NCI-H1417 (cell line): ENCODE data around the gene SLC41A1.

ENCODE experiments used
- DNase-seq, 3 experiments: peaks; one replicate each; lab custom pipeline; 2025; lab: John Stamatoyannopoulos, UW

SLC41A1 gene

DNA sequence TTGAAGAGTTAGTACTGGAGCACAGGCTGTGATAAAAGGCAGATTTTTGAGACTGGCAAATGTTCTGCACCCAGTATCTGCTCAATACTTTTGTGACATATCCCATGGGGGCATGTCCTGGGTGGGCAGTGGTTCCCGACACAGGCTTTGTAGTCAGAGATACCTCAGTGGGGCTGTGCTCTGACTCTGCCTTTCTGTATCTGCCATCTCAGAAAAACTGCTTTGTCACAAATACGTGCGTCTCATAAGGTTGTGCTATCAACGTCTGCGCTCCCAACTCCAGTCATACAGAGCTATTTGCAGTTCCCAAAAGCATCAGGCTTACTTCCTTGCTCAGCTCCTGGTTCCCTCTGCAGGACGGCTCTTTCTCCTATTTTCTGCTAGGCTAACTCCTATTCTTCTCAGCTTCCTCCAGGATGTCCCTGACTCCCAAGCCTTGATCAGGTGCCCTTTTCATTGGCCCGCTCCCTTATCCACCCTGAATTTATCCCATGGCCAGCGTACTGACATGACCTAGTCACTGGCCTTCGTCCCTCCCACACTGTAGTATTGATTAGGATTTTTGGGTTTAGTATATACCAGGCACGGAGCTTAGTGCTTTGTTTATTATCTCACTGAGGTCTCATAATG lies 25.6 kb downstream of the SLC41A1 start:
- no peak for DNase-seq

DNA sequence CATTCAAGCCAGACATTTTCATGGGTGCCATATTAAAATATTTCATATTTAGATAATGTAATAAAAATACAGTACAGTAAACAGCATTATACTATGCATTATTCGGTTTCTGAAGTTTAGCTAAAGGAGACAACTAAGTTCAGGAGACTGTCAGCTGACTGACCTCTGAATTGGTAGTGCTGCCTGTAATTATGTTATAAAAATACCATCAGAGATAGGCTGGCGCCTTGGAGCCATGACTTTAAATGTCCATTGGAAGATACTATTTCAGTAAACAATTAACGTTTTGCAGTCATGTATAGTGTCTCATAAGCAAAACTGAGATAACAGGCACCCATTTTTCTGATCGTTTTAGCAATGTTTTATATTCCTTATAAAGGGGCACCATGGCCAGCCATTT lies 26.4 kb downstream of the SLC41A1 start:
- no peak for DNase-seq

DNA sequence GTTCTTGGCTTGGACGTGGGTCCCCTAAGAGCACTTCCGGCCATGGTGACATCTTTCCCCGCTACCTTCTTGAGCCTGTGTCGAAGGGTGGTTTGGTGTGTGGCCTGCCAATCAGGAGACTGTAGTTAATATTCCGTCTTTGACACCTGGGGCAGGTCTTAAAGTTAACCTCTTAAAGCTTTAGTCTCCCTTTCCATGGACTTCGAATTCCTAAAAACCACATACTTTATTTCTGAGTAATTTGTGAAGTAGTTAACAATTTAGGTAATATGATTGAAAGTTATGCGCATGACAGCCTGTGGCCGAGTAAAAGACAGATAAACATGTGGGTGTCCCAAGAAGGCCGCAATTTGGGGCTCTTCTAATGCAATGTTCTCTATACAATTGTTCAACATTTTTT lies 27.6 kb downstream of the SLC41A1 start:
- no peak for DNase-seq

DNA sequence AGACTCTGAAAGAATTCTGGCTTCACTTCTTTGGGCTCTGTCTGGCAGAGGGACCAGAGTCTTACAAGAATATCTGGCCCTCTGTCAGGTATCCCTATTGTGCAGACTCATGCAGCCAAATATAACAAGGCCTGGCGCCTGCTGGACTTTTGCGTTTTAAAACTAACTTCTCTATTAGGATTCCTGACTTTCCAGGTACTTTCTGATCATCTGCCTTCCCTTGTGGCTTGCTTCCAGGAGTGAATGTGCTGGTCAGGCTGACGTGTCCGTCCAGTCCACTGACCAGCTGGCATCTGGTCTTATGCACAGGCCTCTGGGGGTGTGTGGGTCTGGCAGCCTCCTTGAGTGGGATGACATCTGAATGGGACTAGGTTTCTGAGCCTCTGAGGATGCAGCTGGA lies 29.1 kb downstream of the SLC41A1 start:
- no peak for DNase-seq

DNA sequence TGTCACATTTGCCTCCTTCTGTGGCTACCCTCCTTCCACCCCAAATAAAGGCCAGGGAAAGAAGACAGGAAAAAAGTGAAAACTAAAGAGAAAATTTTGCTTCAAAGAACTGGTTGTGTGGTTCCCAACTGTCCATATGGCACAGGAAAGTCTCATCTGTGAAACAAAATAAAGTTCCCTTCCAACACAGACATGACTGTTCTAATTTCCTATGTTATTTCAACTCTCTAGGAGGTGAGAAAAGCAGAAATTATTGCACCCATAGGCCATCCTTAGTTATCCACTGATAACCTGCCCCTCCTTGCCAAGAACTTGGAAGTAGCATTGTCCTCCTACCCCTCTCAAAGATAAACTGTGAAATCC lies 29.6 kb downstream of the SLC41A1 start:
- DNase-seq, result no peak

DNA sequence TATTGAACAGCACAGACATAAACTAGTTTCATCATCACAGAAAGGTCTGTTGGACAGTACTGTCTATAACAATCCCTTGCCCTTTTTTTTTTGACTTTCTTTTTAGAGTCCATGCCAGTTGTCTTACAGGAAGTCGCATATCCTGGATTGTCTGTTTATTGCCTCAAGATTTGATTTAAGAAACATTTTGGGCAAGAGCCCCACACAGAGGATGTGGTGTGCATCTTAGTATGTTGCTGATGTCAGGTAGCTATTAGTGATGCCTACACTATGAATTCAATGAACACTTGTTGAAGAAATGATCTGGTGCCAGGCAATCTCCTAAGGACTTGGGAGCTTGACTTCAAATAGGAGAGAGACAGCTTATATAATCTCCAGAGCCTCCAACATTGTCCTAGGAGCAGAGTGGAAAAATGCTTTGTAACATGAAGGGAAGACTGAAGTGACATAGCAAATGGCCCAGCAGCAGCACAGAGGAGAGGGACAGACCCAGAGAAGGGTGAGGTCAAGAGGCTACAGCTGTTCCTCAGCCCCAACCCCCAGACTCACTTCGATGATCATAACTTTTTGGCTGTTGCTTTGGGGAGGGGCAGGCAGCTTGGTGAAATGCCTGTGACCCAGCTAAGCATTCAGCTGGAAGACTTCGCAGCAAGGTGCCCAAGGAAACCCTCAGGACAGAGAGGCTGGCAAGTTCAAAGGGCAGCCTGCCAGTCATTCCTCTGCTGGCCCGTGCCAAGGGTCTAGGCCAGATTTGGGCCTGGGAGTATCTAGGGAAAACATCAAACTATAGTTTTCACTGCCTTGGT lies 30.2 kb downstream of the SLC41A1 start:
- no peak for DNase-seq

DNA sequence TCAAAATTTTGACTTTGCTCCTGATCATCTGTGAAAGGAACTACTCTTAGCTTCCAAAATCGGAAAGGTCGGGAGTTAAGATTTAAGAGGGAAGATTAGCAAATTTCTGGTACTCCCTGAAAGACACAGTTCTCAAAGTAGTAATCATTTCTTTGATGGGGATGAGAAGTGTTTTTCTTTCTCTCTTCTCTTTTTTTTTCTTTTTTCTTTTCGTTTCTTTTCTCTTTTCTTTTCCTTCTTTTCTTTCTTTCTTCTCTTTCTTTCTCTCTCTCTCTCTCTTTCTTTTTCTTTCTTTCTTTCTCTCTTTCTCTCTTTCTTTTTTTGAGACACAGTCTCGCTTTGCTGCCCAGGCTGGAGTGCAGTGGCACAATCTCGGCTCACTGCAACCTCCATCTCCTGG lies 32.7 kb downstream of the SLC41A1 start:
- no peak for DNase-seq

DNA sequence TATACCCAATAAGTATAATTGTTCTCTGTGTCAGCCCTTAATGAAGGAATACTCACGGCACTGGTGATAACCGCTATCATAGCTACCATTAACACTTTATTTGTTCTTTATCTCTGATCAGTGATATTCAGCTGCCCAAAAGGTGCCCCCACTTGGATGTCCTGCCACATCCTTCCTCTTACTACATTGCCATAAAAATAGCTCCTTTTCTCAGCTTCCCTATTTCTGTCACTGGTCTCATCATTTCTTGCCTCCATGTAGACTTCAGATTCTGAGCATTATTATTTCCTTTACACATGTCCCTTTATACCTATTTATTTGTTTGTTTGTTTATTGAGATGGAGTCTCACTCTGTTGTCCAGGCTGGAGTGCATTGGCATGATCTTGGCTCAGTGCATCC lies 35.0 kb downstream of the SLC41A1 start:
- DNase-seq, result no peak

DNA sequence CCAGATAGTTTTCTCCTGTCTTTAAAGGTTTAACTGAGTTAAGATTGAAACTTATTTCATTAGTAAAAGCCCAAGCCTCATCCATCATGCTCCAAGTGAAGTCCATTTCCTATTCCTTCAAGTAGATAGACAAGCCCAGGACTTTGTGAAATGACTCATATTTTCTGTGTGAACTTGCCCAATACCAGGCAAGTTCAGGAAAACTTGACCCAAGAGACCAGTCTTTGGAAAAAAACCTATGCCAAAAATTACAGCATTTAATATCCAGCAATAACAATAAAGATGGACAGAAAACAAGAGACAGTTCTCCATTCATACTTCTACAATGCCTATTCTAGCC lies 37.3 kb downstream of the SLC41A1 start:
- DNase-seq, result no peak

DNA sequence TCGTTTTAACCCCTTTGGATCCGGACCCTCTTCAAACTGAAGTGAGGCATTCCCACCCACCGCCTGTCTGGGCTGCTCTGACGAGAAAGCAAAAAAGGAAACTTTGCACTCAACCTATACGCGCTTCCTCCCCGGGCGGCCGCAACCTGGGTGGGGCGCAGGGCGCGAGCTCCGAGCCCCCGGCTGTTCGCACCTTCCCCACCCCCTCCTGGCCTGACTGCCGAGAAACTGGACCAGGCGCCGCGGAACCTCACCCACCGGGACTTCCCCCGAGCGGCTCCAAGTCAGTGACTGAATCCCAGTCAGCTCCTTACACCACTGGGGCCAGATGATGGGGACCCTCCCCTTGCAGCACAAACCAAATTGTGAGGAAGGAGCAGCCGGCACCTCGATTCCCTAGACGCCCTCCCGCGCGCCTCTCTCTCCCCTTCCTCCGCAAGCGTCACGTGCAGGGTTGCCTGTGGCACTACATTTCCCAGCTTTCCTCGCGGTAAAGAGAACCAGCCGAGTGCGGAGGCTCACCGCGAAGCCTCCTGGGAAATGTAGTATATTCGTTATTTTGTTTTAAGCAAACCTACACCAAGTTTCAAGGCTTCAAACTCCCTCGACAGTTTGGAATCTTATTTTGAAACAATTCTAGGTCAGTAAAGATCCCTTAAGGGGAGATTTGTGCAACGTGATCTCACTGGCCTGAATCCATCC lies 37.8 kb downstream of the SLC41A1 start, which contains the start of gene RAB29:
Gene RAB29, minus strand, starts transcription at position 468 of the 702 bp plus-strand sequence. CDS start 526 bp downstream, outside the sequence.
- DNase-seq, result peak; percentile 78 to 87 (median 83)

DNA sequence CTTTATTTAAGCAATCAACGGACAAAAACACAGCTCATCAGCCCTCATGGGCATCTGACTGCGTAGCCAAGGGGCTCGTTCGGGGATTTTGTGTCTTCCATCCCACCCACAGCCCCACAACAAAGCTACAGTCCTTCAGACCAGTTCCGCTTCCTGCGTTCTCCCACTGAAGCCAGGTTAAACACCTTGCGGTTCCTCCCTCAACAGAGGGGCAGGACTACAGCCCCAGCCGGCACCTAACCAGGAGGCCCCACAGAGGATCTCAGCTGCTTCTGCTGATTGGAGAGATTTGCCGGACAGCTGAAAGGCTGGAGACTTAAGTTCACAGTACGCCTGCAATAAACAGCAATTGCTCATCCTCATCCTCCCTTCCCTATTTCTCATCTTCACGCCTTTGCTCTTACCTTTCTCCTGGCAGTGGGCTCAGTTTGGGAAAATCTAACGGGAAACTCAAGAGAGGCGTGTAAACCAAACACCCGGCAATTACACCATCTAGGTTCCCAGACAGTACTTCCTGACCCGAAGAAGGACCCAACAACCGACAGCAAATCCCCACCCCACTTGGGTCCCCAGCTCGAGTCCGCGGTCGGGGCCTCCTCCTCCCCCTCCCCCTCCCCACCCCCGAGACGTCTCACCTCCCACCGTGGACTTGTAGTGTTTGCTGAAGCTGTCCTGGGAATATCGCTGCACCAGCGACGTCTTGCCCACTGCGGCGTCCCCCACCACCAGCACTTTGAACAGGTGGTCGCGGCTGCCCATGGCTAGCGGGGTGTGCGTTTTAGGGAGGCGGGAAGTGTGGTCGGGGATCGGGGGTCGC lies 38.6 kb downstream of the SLC41A1 start:
- DNase-seq, result peak in 1 of 3 experiments; percentile 53

DNA sequence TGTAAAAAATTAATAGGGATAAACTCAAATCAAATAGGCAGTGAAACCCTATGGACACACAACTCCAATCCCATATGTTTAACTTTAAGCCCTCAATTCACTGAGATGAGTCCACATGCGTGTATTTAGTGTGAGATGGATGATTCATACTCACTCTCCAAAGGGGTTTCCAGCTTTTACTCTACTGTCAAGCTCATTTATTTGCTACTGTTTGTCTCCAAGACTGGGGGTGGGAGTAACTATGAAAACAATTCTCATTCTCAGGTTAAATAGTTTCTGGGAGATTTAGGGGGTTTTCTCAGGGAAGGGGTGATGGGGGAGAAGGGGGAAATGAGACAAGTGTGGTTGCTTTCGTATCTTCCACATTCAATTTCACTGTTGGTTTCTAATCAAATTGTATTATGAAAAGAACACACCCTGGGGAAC lies 40.4 kb downstream of the SLC41A1 start:
- no peak for DNase-seq

DNA sequence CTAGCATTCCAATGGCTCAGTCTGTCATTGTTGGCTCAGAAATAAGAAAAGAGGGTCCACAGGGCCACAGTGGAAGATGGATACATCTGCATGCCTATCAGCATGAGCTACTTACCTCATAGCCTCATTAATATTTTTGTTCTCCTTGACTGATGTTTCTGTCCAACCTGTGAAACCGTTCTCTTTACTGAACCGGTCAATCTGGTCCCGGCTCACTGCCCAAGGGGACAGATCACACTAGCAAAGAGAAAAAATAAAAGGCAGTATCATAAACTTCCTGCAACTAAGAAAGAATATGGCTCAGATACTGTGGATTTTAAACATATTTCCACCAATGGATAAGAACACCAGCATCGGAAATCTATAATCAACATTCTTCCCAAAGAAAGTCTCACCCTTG lies 42.4 kb downstream of the SLC41A1 start:
- no peak for DNase-seq

DNA sequence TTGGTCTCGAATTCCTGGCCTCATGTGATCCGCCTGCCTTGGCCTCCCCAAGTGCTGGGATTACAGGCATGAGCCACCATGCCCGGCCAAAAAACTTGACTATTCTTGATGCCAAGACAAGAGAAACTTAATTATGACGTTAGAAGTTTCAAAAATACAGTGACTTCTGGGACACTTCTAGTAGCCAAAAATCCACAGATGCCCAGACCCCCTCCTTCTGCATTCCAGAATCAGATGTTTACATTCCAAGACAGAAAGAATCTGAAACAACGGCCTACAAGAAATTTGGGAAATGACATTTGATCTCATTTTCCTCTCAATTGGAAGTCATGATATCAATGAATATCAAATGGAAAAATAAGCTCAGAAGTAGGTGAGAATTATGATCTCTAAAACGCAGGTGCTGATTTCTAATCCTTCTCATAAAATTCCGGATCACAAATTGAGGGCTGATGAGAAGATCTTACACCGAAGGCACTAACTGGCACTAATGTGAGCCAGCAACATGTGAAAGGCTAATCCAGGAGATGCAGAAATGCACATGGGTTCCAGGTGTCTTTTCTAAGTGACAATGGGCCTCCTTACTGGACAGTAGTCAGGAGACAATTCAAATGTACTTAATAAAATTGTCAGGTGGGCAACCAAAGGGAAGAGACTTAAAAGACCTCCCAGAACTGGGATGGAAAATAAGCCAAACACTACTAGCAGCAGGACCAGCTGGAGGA lies 43.2 kb downstream of the SLC41A1 start:
- DNase-seq, result no peak

DNA sequence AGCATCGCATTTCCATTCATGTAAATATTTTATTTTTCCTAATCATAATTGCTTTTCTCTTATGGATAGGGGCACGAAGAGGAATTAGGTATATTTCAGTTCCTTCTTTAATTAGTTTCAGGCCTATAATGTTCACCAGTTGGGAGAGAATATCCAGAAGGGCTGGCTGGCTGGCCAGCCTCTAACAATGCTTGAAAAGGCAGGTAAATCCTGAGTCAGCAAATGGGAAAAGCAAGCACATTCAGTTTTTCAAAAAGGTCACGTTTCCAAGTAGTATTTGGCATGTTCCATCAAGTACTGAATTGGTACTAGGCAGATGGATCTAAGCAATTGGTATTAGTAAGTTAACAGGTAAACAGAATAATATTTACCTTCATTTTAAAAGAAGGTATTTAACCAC lies 45.8 kb downstream of the SLC41A1 start:
- no peak for DNase-seq

DNA sequence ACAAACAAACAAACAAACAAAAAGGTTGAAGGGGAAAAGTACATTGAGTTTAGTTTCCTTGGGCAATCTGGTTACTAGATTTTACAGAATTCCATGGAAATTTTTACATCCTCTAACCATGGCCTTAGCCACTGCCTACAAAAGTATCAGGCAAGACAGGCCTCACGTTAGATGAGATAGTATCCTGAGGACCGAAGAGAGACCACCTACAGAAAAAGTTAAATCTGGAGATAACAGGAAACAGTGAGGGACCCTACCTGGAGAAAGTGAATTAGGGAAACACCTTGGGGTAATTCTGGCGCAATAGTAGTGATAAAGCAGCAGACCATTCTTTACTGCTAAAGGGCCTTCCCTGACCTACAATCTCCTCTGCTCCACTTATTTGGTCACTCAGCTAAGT lies 46.4 kb downstream of the SLC41A1 start:
- no peak for DNase-seq

DNA sequence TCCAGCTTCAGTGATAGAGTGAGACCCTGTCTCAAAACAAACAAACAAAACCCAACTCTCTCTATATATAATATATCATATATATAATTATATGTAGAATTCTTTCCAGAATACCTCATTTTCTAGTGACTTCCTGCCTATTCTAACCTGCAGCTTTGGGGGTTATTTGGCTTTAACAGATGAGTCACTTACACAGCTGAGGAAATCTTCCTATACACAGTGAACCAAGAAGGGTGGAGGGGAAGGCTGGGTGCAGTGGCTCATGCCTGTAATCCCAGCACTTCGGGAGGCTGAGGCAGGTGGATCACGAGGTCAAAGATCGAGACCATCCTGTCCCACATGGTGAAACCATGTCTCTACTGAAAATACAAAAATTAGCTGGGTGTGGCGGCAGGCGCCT lies 47.0 kb downstream of the SLC41A1 start:
- no peak for DNase-seq

DNA sequence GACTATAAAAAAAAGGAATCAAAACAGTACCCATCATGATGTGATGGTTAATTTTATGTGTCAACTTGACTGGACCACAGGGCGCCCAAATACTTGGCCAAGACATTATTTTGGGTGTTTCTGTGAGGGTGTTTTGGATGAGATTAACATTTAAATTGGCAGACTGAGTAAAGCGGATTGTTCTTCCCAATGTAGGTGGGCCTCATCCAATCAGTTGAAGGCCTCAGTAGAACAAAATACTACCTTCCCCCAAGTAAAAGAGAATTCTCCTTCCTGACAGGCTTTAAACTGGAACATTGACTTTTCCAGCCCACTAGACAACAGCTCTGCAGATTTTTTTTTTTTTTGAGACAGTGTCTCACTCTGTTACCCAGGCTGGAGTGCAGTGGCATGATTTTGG lies 48.4 kb downstream of the SLC41A1 start:
- no peak for DNase-seq

DNA sequence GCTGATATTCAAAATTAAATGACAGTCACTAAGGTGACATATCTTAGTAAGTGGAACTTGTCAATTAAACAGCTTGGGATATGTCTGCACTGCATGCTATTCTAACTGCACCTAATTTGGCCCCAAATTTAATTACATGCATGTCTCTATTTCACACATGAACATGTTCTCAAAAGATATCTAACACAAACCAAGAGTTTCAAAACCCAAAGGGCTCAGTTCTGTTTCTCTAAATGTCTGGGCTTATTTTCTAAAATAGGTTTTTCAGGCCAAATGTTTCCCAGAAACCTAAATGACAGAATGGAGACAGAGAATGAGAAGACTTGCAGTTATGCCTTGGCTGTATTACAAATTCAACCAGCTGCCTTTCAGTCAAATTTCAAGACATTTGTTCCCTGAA lies 49.0 kb downstream of the SLC41A1 start:
- no peak for DNase-seq

DNA sequence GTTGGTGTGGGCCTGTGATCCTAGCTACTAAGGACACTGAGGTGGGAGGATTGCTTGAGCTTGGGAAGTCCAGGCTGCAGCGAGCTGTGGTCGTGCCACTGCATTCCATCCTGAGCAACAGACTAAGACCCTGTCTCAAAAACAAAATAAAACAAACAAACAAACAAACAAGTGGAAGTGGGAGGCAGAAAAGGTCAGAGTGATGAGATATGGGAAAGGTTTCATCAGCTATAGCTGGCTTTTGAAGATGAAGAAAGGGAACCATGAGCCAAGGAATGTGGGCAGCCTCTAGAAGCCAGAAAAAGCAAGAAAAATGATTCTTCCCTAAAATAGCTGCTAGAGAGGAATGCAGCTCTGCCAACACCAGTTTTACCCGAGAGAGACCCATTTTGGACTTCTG lies 52.4 kb downstream of the SLC41A1 start:
- DNase-seq, result no peak

DNA sequence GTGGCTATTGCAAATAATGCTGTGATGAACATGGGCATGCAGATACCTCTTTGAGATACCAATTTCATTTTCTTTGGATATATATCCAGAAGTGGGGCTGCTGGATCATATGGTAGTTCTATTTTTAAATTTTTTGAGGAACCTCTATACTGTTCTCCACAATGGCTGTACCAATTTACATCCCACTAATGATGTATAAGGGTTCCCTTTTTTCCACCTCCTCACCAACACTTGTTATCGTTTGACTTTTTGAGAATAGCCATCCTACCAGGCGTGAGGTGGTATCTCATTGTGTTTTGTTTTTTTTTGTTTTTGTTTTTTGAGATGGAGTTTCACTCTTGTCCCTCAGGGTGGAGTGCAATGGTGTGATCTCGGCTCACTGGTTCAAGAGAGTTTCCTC lies 56.4 kb downstream of the SLC41A1 start:
- DNase-seq, result no peak

DNA sequence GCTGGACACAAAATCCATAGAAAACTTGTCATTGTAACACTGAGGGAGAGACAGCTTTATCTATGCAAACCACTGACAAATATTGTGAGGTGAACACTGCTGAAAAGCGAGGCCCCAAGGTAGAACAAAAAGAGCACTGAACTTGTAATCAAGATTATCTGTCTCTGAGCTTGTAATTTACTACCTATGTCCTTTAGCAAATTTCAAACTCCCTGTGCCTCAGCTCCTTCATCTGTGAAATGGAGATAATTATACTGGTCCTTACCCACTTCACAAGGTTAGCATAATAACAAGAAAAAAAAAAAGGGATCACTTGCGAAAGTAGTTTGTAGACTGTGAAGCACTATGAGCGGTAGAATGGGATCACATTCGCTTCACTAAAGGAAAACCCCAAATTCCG lies 58.1 kb downstream of the SLC41A1 start:
- DNase-seq, result no peak
